ENCODE results near the gene CLEC3A.

- TF ChIP-seq SP1 (IDR thresholded peaks at IDR 0.05) (no peak), RAD21 (IDR thresholded peaks at IDR 0.05) (no peak), CTCF (IDR thresholded peaks at IDR 0.05; ENCODE audit: low read depth, low read length, missing input control) (no peak), REST (IDR thresholded peaks at IDR 0.05) (no peak), MAX (IDR thresholded peaks at IDR 0.05) (no peak)
These were observed 1.8 kb downstream of the CLEC3A start for GRCh38 chr16:78024159-78024558.

All from liver (tissue), 3 donors.